Activated naive CD4-positive, alpha-beta T cell treated with anti-CD3 and anti-CD28 coated beads, Interleukin-2, amount 50 U/mL, for 24 hours (primary cell): Measurements from ENCODE around the gene PPA2.

Experiments used
- H3K27ac Mint-ChIP-seq: one replicate; pipeline ENCODE4 v1.8.0; 2021; ENCODE audit warnings: mild to moderate bottlenecking, mixed read lengths
- H3K27me3 Mint-ChIP-seq: one replicate; pipeline ENCODE4 v1.8.0; 2021; ENCODE audit warnings: mixed read lengths
- H3K36me3 Mint-ChIP-seq: one replicate; pipeline ENCODE4 v1.8.0; 2021; ENCODE audit warnings: mixed read lengths
- H3K4me1 Mint-ChIP-seq: one replicate; pipeline ENCODE4 v1.8.0; 2021; ENCODE audit warnings: mixed read lengths
- H3K4me3 Mint-ChIP-seq: one replicate; pipeline ENCODE4 v1.8.0; 2021; ENCODE audit warnings: mild to moderate bottlenecking, mixed read lengths
- H3K9me3 Mint-ChIP-seq: one replicate; pipeline ENCODE4 v1.8.0; 2021; ENCODE audit warnings: mixed read lengths

PPA2 gene

GRCh38 chr4:105386012-105386411 is 87.8 kb downstream of the PPA2 start:
- H3K27me3 Mint-ChIP-seq = no peaks in the 10 kb centered on the region
- H3K4me3 Mint-ChIP-seq = no peak overlapping the region
- H3K9me3 Mint-ChIP-seq = no peaks in the 10 kb centered on the region
- H3K36me3 Mint-ChIP-seq = peaks cover 39% of the 10 kb centered on the region
- H3K4me1 Mint-ChIP-seq = no peaks in the 10 kb centered on the region
- no peak overlapping the region for H3K27ac Mint-ChIP-seq

- no peaks in the 10 kb centered on the region for H3K9me3 Mint-ChIP-seq
- H3K27ac Mint-ChIP-seq = no peak overlapping the region
- H3K4me3 Mint-ChIP-seq = no peak overlapping the region
- no peaks in the 10 kb centered on the region for H3K27me3 Mint-ChIP-seq
- no peaks in the 10 kb centered on the region for H3K4me1 Mint-ChIP-seq
- H3K36me3 Mint-ChIP-seq = peaks cover 10% of the 10 kb centered on the region
Measured at GRCh38 chr4:105374071-105374470, 99.8 kb downstream of the PPA2 start.

GRCh38 chr4:105373324-105373723 is 100.5 kb downstream of the PPA2 start:
- H3K27ac Mint-ChIP-seq = no peak overlapping the region
- H3K9me3 Mint-ChIP-seq = peaks cover 4% of the 10 kb centered on the region
- H3K4me1 Mint-ChIP-seq = no peaks in the 10 kb centered on the region
- no peak overlapping the region for H3K4me3 Mint-ChIP-seq
- no peaks in the 10 kb centered on the region for H3K27me3 Mint-ChIP-seq
- peaks cover 15% of the 10 kb centered on the region for H3K36me3 Mint-ChIP-seq

GRCh38 chr4:105369988-105370387 is 103.9 kb downstream of the PPA2 start:
- peaks cover 10% of the 10 kb centered on the region for H3K9me3 Mint-ChIP-seq

DNA sequence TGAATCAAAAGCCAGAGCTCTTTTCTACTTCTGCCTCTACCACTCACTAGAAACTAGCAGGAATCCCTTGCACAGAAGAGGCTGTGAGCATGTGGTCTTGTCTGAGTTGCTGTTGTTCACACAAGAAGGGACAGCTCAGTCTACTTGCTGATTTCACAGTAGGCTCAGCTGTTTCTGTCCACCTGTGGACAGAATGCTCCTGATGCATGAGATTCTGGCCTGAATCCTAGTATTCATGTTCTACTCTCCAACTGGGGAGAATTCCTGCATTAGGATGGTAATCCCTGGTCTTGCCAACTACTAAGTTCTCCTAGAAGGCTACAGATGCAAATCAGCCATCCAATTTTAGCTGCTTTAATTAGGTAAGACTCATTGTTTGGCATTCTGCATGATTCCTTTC is 112.8 kb downstream of the PPA2 start:
- H3K4me3 Mint-ChIP-seq = no peak overlapping the region
- H3K27me3 Mint-ChIP-seq = no peaks in the 10 kb centered on the region
- peaks cover 26% of the 10 kb centered on the region for H3K36me3 Mint-ChIP-seq
- no peaks in the 10 kb centered on the region for H3K9me3 Mint-ChIP-seq
- no peak overlapping the region for H3K27ac Mint-ChIP-seq
- H3K4me1 Mint-ChIP-seq = no peaks in the 10 kb centered on the region

More at GRCh38 chr4:105369988-105370387, 103.9 kb downstream of the PPA2 start:
- Mint-ChIP-seq H3K27me3 (no peaks in the 10 kb centered on the region), H3K27ac (no peak overlapping the region), H3K36me3 (peaks cover 40% of the 10 kb centered on the region), H3K4me1 (no peaks in the 10 kb centered on the region), H3K4me3 (no peak overlapping the region)

- no peak overlapping the region for H3K27ac Mint-ChIP-seq
- no peaks in the 10 kb centered on the region for H3K27me3 Mint-ChIP-seq
- no peak overlapping the region for H3K4me3 Mint-ChIP-seq
- no peaks in the 10 kb centered on the region for H3K9me3 Mint-ChIP-seq
- no peaks in the 10 kb centered on the region for H3K4me1 Mint-ChIP-seq
- peaks cover 17% of the 10 kb centered on the region for H3K36me3 Mint-ChIP-seq
Measured at GRCh38 chr4:105357258-105357980, 116.4 kb downstream of the PPA2 start.

DNA sequence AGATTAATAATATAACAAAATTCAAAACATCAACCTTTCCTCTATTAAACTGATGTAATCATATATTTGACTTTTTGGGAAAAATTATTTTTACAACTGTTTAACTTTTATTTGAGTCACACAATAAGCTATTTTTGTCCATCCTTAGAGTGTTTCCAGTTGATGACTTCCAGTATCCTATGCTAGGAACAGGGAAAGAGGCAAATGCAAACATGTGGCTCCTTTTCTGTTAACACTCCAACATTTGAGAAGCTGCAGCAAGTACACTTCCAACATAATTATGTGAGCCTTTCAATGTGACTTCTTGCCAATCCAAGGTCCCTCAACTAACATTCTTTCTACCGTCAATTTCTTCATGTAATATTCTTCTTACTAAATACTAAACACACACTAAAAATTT is 117.7 kb downstream of the PPA2 start:
- Mint-ChIP-seq H3K27me3 (no peaks in the 10 kb centered on the region), H3K27ac (no peak overlapping the region), H3K36me3 (peaks cover 16% of the 10 kb centered on the region), H3K9me3 (no peaks in the 10 kb centered on the region), H3K4me3 (no peak overlapping the region), H3K4me1 (no peaks in the 10 kb centered on the region)

DNA sequence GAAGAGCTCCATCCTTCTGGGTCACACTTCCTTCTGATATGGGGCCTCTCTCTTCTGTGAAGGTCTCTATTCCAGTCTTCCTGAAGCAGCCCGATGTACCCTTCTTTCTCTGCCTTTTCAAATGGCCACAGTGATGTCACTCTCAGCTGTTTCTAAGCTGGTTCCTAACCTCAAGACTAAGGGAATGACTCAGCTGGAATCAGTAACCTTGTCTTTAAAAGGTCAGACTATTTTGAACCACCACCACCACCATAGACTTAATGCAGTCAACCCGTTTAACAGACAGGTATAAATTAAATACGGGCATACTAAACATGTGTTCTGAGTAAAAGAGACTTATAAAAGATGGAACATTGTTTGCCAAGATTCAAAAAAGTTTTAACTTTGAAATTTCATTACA is 121.0 kb downstream of the PPA2 start:
- H3K36me3 Mint-ChIP-seq = peaks cover 8% of the 10 kb centered on the region
- no peak overlapping the region for H3K27ac Mint-ChIP-seq
- H3K4me3 Mint-ChIP-seq = no peak overlapping the region

DNA sequence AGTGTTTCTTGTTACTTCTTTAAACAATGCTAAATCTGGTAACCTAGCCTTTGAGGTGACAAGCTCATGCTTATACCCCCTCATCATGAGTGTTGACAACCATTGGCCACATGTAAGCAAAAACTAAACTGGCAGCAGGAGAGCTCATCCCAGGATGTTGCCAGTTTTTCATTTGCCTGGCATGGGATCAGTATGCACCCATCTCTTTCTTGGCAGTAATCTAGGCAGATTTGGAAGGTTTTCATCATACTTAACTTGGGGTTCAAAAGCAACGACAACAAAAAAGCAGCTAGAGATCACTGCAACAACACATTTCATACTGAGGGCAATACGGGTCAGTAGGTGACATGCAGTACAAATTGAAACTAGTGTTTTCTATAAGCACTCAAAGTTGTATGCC is 122.0 kb downstream of the PPA2 start:
- Mint-ChIP-seq H3K9me3 (no peaks in the 10 kb centered on the region), H3K27ac (no peak overlapping the region), H3K4me1 (no peaks in the 10 kb centered on the region), H3K27me3 (no peaks in the 10 kb centered on the region), H3K36me3 (peaks cover 8% of the 10 kb centered on the region), H3K4me3 (no peak overlapping the region)

More for the DNA sequence above, 121.0 kb downstream of the PPA2 start:
- H3K9me3 Mint-ChIP-seq = no peaks in the 10 kb centered on the region
- H3K4me1 Mint-ChIP-seq = no peaks in the 10 kb centered on the region
- H3K27me3 Mint-ChIP-seq = no peaks in the 10 kb centered on the region

GRCh38 chr4:105350859-105351490 is 122.9 kb downstream of the PPA2 start:
- Mint-ChIP-seq H3K27ac (no peak overlapping the region), H3K9me3 (no peaks in the 10 kb centered on the region), H3K36me3 (peaks cover 8% of the 10 kb centered on the region), H3K4me1 (no peaks in the 10 kb centered on the region), H3K27me3 (no peaks in the 10 kb centered on the region), H3K4me3 (no peak overlapping the region)

GRCh38 chr4:105348719-105349118 is 125.1 kb downstream of the PPA2 start:
- H3K4me3 Mint-ChIP-seq = no peak overlapping the region
- no peaks in the 10 kb centered on the region for H3K9me3 Mint-ChIP-seq
- H3K27me3 Mint-ChIP-seq = no peaks in the 10 kb centered on the region
- no peak overlapping the region for H3K27ac Mint-ChIP-seq
- H3K36me3 Mint-ChIP-seq = no peaks in the 10 kb centered on the region
- no peaks in the 10 kb centered on the region for H3K4me1 Mint-ChIP-seq

GRCh38 chr4:105346869-105347268 is 127.0 kb downstream of the PPA2 start:
- Mint-ChIP-seq H3K27me3 (no peaks in the 10 kb centered on the region), H3K4me3 (no peak overlapping the region), H3K9me3 (no peaks in the 10 kb centered on the region), H3K27ac (no peak overlapping the region), H3K36me3 (no peaks in the 10 kb centered on the region), H3K4me1 (no peaks in the 10 kb centered on the region)

DNA sequence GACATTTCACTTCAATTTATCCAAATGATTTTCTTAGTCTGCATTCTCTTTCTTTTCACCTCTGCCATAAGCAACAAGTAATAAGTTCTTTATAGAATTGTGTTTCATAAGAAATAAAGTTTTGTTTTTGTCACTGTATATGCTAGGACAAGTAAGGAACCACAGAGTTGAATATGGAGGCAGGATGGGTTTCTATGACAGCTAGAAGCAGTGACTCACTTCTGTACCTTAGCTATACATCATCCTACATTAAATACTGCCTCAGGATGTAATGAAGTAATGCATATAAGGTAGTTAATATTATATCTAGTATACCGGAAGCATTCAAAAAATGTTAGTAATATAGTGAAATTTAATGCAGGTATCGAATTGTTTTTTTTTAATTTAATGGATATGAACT is 128.0 kb downstream of the PPA2 start:
- Mint-ChIP-seq H3K4me1 (no peaks in the 10 kb centered on the region), H3K36me3 (no peaks in the 10 kb centered on the region), H3K9me3 (no peaks in the 10 kb centered on the region), H3K4me3 (no peak overlapping the region), H3K27me3 (no peaks in the 10 kb centered on the region), H3K27ac (no peak overlapping the region)

GRCh38 chr4:105345358-105345757 is 128.5 kb downstream of the PPA2 start:
- Mint-ChIP-seq H3K9me3 (no peaks in the 10 kb centered on the region), H3K36me3 (peaks cover 1% of the 10 kb centered on the region), H3K27ac (no peak overlapping the region)

DNA sequence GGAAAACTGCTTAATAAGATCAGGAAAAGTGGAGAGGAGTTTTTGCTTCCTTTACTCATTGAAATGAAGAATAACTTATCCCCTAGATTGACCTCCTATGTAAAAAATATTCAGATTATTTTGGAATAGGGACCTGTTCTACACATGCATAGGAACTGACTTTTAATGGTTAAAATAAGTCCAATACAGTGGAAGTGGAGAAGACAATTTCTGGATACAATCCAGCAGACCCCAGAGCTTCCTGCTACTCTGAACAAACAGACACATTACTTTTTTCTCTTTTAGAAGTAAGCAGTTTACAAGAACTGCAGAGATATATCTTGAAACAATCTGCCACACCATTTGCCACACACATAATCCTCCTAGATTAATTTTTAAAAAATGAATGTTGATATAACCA is 129.7 kb downstream of the PPA2 start:
- Mint-ChIP-seq H3K4me1 (no peaks in the 10 kb centered on the region), H3K9me3 (no peaks in the 10 kb centered on the region), H3K27me3 (no peaks in the 10 kb centered on the region), H3K27ac (no peak overlapping the region), H3K4me3 (no peak overlapping the region), H3K36me3 (peaks cover 2% of the 10 kb centered on the region)

More at GRCh38 chr4:105345358-105345757, 128.5 kb downstream of the PPA2 start:
- no peaks in the 10 kb centered on the region for H3K4me1 Mint-ChIP-seq
- H3K27me3 Mint-ChIP-seq = no peaks in the 10 kb centered on the region
- no peak overlapping the region for H3K4me3 Mint-ChIP-seq

- H3K27me3 Mint-ChIP-seq = no peaks in the 10 kb centered on the region
Measured at GRCh38 chr4:105343146-105343931, 130.5 kb downstream of the PPA2 start.

More at GRCh38 chr4:105343146-105343931, 130.5 kb downstream of the PPA2 start:
- H3K4me3 Mint-ChIP-seq = no peak overlapping the region
- no peaks in the 10 kb centered on the region for H3K4me1 Mint-ChIP-seq
- H3K27ac Mint-ChIP-seq = no peak overlapping the region
- no peaks in the 10 kb centered on the region for H3K9me3 Mint-ChIP-seq
- peaks cover 4% of the 10 kb centered on the region for H3K36me3 Mint-ChIP-seq
